Neural progenitor cell (in vitro differentiated cells): ENCODE data around the gene FRMPD4. TPM values are rescaled to one million over a fixed set of nuclear protein-coding genes. Genes with fewer than 3 reads are reported as not detected.

Source experiments
- DNase-seq: peaks from one replicate; pipeline ENCODE4 v3.0.0-alpha.2; 2016; ENCODE audit warnings: low spot score
- H2AFZ ChIP-seq: fragments of 200-600 bp; sonication (generic); replicated peaks from 2 replicates; pipeline ENCODE4 v1.6.1; 2016; ENCODE audit warnings: antibody characterized with exemption
- H3F3A ChIP-seq: fragments of 200-600 bp; sonication (generic); 2 replicates; pipeline ENCODE4 v1.6.1; 2016; ENCODE audit warnings: antibody characterized with exemption, low read depth
- H3K27ac ChIP-seq: fragments of 200-600 bp; sonication (generic); 2 replicates; pipeline ENCODE4 v1.5.1; 2016; ENCODE audit warnings: mild to moderate bottlenecking
- H3K27me3 ChIP-seq: fragments of 200-600 bp; sonication (generic); 2 replicates; pipeline ENCODE4 v1.6.1; 2016; ENCODE audit warnings: mild to moderate bottlenecking, moderate library complexity
- H3K36me3 ChIP-seq: fragments of 200-600 bp; sonication (generic); 2 replicates; pipeline ENCODE4 v1.5.1; 2016
- H3K4me1 ChIP-seq: fragments of 200-600 bp; sonication (generic); 2 replicates; pipeline ENCODE4 v1.6.1; 2016; ENCODE audit warnings: mixed run types
- H3K4me2 ChIP-seq: fragments of 200-600 bp; sonication (generic); 2 replicates; pipeline ENCODE4 v1.6.1; 2016
- H3K4me3 ChIP-seq: fragments of 200-600 bp; sonication (generic); 2 replicates; pipeline ENCODE4 v1.5.1; 2016
- H3K79me2 ChIP-seq: fragments of 200-600 bp; sonication (generic); 2 replicates; pipeline ENCODE4 v1.6.1; 2016; ENCODE audit warnings: low read depth
- H3K9ac ChIP-seq: fragments of 200-600 bp; sonication (generic); 2 replicates; pipeline ENCODE4 v1.6.1; 2016
- H3K9me3 ChIP-seq: fragments of 200-600 bp; sonication (generic); 2 replicates; pipeline ENCODE4 v1.5.1; 2016; ENCODE audit warnings: low read depth
- H4K20me1 ChIP-seq: fragments of 200-600 bp; sonication (generic); 2 replicates; pipeline ENCODE4 v1.6.1; 2016; ENCODE audit warnings: low read depth
- H3K27ac Mint-ChIP-seq: 3 replicates; pipeline ENCODE4 v1.8.0; 2021; ENCODE audit warnings: mixed read lengths
- H3K27me3 Mint-ChIP-seq: 2 replicates; pipeline ENCODE4 v1.8.0; 2022; ENCODE audit warnings: low read depth, mild to moderate bottlenecking, inconsistent platforms, moderate library complexity, mixed read lengths; ENCODE audit not compliant: insufficient read depth
- H3K36me3 Mint-ChIP-seq: 3 replicates; pipeline ENCODE4 v1.8.0; 2021; ENCODE audit warnings: mixed read lengths
- H3K4me1 Mint-ChIP-seq: 3 replicates; pipeline ENCODE4 v1.8.0; 2021; ENCODE audit warnings: mixed read lengths
- H3K4me3 Mint-ChIP-seq: 3 replicates; pipeline ENCODE4 v1.8.0; 2021; ENCODE audit warnings: mild to moderate bottlenecking, moderate library complexity, mixed read lengths
- H3K9me3 Mint-ChIP-seq: 3 replicates; pipeline ENCODE4 v1.8.0; 2020; ENCODE audit warnings: mixed read lengths
- EZH2 ChIP-seq: fragments of 200-600 bp; sonication (generic); IDR thresholded peaks from 2 replicates; pipeline ENCODE4 v1.6.1; 2017; ENCODE audit warnings: antibody characterized with exemption, mild to moderate bottlenecking, moderate library complexity
- EZH2phosphoT487 ChIP-seq: fragments of 200-600 bp; sonication (generic); IDR thresholded peaks from 2 replicates; pipeline ENCODE4 v1.6.1; 2017; ENCODE audit warnings: antibody characterized with exemption
- total RNA-seq: library from RNA; depleted of rRNA; stranded (reverse); fragments of >200 nt; gene quantifications from 2 replicates; pipeline ENCODE4 v1.2.3, GENCODE V29; 2015; ENCODE audit warnings: low replicate concordance
- TF ChIP-seq, protein P1 (sequence below): fragments of 200-600 bp; sonication (generic); IDR thresholded peaks from 2 replicates; pipeline ENCODE4 v1.5.1; 2017; ENCODE audit warnings: antibody characterized with exemption, mild to moderate bottlenecking

Gene FRMPD4
- total RNA-seq, 1 donor from 2014 or later = not detected

GRCh38 chrX:12239356-12240082, 101.2 kb downstream of the FRMPD4 start:
- no peaks in the 10 kb centered on the region for H3K4me1 Mint-ChIP-seq
- Histone ChIP-seq H3K27ac (no peak overlapping the region), H3K9ac (no peak overlapping the region), H3K4me1 (no peaks in the 10 kb centered on the region), H3K4me3 (no peak overlapping the region), H4K20me1 (no peaks in the 10 kb centered on the region), H3K4me2 (no peak overlapping the region), H3K9me3 (no peaks in the 10 kb centered on the region), H3K79me2 (no peaks in the 10 kb centered on the region), H2AFZ (no peak overlapping the region), H3K36me3 (no peaks in the 10 kb centered on the region), H3K27me3 (no peaks in the 10 kb centered on the region), H3F3A (no peaks in the 10 kb centered on the region)
- no peak overlapping the region for H3K27ac Mint-ChIP-seq
- H3K4me3 Mint-ChIP-seq = no peak overlapping the region
- no peaks in the 10 kb centered on the region for H3K27me3 Mint-ChIP-seq
- DNase-seq = no peak
- TF ChIP-seq EZH2 = no peak
- no peak for TF ChIP-seq EZH2phosphoT487
- TF ChIP-seq, protein P1, sequence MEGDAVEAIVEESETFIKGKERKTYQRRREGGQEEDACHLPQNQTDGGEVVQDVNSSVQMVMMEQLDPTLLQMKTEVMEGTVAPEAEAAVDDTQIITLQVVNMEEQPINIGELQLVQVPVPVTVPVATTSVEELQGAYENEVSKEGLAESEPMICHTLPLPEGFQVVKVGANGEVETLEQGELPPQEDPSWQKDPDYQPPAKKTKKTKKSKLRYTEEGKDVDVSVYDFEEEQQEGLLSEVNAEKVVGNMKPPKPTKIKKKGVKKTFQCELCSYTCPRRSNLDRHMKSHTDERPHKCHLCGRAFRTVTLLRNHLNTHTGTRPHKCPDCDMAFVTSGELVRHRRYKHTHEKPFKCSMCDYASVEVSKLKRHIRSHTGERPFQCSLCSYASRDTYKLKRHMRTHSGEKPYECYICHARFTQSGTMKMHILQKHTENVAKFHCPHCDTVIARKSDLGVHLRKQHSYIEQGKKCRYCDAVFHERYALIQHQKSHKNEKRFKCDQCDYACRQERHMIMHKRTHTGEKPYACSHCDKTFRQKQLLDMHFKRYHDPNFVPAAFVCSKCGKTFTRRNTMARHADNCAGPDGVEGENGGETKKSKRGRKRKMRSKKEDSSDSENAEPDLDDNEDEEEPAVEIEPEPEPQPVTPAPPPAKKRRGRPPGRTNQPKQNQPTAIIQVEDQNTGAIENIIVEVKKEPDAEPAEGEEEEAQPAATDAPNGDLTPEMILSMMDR = no peak
- no peaks in the 10 kb centered on the region for H3K36me3 Mint-ChIP-seq
- no peaks in the 10 kb centered on the region for H3K9me3 Mint-ChIP-seq

GRCh38 chrX:12240491-12240890, 102.2 kb downstream of the FRMPD4 start:
- no peaks in the 10 kb centered on the region for H3K36me3 Mint-ChIP-seq
- H2AFZ ChIP-seq = no peak overlapping the region
- H3K27me3 Mint-ChIP-seq = no peaks in the 10 kb centered on the region

GRCh38 chrX:12241026-12241425, 102.8 kb downstream of the FRMPD4 start:
- Histone ChIP-seq H4K20me1 (no peaks in the 10 kb centered on the region), H2AFZ (no peak overlapping the region), H3K9ac (no peak overlapping the region), H3K27ac (no peak overlapping the region), H3K9me3 (peaks cover 2% of the 10 kb centered on the region), H3K4me1 (no peaks in the 10 kb centered on the region), H3F3A (no peaks in the 10 kb centered on the region), H3K4me3 (no peak overlapping the region), H3K4me2 (no peak overlapping the region), H3K36me3 (no peaks in the 10 kb centered on the region), H3K79me2 (no peaks in the 10 kb centered on the region), H3K27me3 (no peaks in the 10 kb centered on the region)
- no peak for DNase-seq
- Mint-ChIP-seq H3K4me1 (no peaks in the 10 kb centered on the region), H3K27ac (no peak overlapping the region), H3K4me3 (no peak overlapping the region), H3K36me3 (no peaks in the 10 kb centered on the region), H3K9me3 (no peaks in the 10 kb centered on the region), H3K27me3 (no peaks in the 10 kb centered on the region)
- TF ChIP-seq, protein P1 = no peak
- TF ChIP-seq EZH2phosphoT487 (no peak), EZH2 (no peak)

More at GRCh38 chrX:12240491-12240890, 102.2 kb downstream of the FRMPD4 start:
- H3F3A ChIP-seq = no peaks in the 10 kb centered on the region
- no peak overlapping the region for H3K4me3 Mint-ChIP-seq
- no peak overlapping the region for H3K9ac ChIP-seq
- no peak overlapping the region for H3K4me3 ChIP-seq
- no peaks in the 10 kb centered on the region for H3K79me2 ChIP-seq
- no peaks in the 10 kb centered on the region for H3K27me3 ChIP-seq
- no peaks in the 10 kb centered on the region for H3K4me1 ChIP-seq
- no peaks in the 10 kb centered on the region for H3K36me3 ChIP-seq
- no peak for DNase-seq
- H3K9me3 ChIP-seq = no peaks in the 10 kb centered on the region
- no peaks in the 10 kb centered on the region for H4K20me1 ChIP-seq
- H3K9me3 Mint-ChIP-seq = no peaks in the 10 kb centered on the region
- H3K4me2 ChIP-seq = no peak overlapping the region
- no peaks in the 10 kb centered on the region for H3K4me1 Mint-ChIP-seq
- H3K27ac ChIP-seq = no peak overlapping the region
- no peak overlapping the region for H3K27ac Mint-ChIP-seq
- no peak for TF ChIP-seq EZH2
